ENCODE data around the gene AGFG1. TPM values are rescaled to one million over a fixed set of nuclear protein-coding genes. Genes with fewer than 3 reads are reported as not detected.
"Not testable (repeated sequence)": the region's sequence is repeated elsewhere in the genome, so short reads cannot be mapped to it uniquely, and the experiment has no call there.

AGFG1 gene
- total RNA-seq, 1 experiment from 2014 or later, result 122 TPM

GRCh38 chr2:227597036-227597435, 125.1 kb downstream of the AGFG1 start:
- Histone ChIP-seq H3K27ac (ENCODE audit: low read depth, low read length, poor library complexity, severe bottlenecking) (no peak overlapping the region), H3K27me3 (replicated peaks; ENCODE audit: insufficient read depth, low read depth, low read length, poor library complexity) (no peaks in the 10 kb centered on the region), H3K4me3 (ENCODE audit: low read depth, low read length, poor library complexity, severe bottlenecking) (no peak overlapping the region), H3K36me3 (ENCODE audit: insufficient read depth, low read length, poor library complexity, severe bottlenecking) (no peaks in the 10 kb centered on the region), H3K4me1 (ENCODE audit: insufficient read depth, low read length, poor library complexity, severe bottlenecking) (no peaks in the 10 kb centered on the region), H3K9me3 (ENCODE audit: low read depth, low read length, poor library complexity, severe bottlenecking) (no peaks in the 10 kb centered on the region)
- POLR2A ChIA-PET (ENCODE audit: low non-redundant PET), result no interaction called here
- no peak for TF ChIP-seq EZH2 (IDR thresholded peaks at IDR 0.05; ENCODE audit: borderline replicate concordance, low read depth, low read length, poor library complexity, severe bottlenecking)
- TF ChIP-seq, protein P1, sequence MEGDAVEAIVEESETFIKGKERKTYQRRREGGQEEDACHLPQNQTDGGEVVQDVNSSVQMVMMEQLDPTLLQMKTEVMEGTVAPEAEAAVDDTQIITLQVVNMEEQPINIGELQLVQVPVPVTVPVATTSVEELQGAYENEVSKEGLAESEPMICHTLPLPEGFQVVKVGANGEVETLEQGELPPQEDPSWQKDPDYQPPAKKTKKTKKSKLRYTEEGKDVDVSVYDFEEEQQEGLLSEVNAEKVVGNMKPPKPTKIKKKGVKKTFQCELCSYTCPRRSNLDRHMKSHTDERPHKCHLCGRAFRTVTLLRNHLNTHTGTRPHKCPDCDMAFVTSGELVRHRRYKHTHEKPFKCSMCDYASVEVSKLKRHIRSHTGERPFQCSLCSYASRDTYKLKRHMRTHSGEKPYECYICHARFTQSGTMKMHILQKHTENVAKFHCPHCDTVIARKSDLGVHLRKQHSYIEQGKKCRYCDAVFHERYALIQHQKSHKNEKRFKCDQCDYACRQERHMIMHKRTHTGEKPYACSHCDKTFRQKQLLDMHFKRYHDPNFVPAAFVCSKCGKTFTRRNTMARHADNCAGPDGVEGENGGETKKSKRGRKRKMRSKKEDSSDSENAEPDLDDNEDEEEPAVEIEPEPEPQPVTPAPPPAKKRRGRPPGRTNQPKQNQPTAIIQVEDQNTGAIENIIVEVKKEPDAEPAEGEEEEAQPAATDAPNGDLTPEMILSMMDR (conservative IDR thresholded peaks at IDR 0.05; ENCODE audit: low read depth, low read length), result no peak
- intact Hi-C loops (cut with micrococcal nuclease; ENCODE audit: unreplicated experiment), result no loop called here
- CTCF ChIA-PET, result interaction anchor here (0.6 kb wide), 1 partner anchor 191 kb away, joined by 3 read pairs; no protein-coding TSS in a partner anchor
- BruUV-seq (replicated peaks), result no TSS peak
- no peak for DNase-seq (ENCODE audit: low spot score)

DNA sequence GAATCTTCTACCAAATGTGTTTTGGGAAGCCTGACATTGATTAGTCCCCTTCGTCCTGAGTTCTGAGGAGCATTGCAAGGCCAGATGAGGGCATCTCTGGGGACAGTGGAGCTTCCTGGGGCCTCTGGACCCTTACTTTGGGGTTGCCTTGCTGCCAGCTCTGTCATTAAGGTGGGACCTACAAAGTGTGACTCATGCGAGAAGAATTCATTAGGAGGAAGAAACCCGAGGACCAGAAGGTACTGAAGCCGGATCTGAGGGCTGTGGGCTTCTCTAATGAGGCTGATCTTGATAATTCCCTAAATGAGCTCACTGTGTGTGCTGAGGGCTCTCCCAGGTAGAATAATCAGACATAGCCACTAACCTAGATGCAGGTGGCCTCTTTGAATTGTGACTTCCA, 126.0 kb downstream of the AGFG1 start:
- no peak for DNase-seq (ENCODE audit: low spot score)
- POLR2A ChIA-PET (ENCODE audit: low non-redundant PET), result no interaction called here

DNA sequence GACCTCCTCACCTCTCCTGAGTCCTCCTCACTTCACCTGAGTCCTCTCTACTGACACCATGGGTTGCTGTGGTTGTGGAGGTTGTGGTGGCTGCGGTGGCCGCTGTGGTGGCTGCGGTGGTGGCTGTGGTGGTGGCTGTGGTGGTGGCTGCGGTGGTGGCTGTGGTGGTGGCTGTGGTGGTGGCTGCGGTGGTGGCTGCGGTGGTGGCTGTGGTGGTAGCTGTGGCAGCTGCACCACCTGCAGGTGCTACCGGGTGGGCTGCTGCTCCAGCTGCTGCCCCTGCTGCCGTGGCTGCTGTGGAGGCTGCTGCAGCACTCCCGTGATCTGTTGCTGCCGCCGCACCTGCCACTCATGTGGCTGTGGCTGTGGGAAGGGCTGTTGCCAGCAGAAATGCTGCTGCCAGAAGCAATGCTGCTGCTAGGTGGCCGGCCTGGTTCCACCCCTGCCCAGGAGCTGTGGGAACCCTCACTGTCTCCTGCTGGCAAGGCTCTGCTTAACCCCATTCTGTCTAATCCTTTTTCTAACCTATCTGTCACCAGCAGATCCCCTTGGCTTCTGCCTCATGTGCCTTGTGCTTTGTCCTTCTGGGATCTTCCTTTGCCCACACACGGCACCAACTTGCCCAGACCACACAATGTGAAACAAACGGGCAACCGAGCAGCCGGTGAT, 127.0 kb downstream of the AGFG1 start, which contains the start of gene SCYGR2:
TSS of gene SCYGR2 (plus strand) at position 59 of the 669 bp plus-strand sequence. CDS start at position 59, 0 bp downstream.
- H3K27me3 ChIP-seq (replicated peaks; ENCODE audit: insufficient read depth, low read depth, low read length, poor library complexity); intact Hi-C loops (cut with micrococcal nuclease; ENCODE audit: unreplicated experiment); H3K36me3 ChIP-seq (ENCODE audit: insufficient read depth, low read length, poor library complexity, severe bottlenecking); H3K27ac ChIP-seq (ENCODE audit: low read depth, low read length, poor library complexity, severe bottlenecking); H3K4me1 ChIP-seq (ENCODE audit: insufficient read depth, low read length, poor library complexity, severe bottlenecking); H3K9me3 ChIP-seq (ENCODE audit: low read depth, low read length, poor library complexity, severe bottlenecking); DNase-seq (ENCODE audit: low spot score); CTCF ChIA-PET; POLR2A ChIA-PET (ENCODE audit: low non-redundant PET); H3K4me3 ChIP-seq (ENCODE audit: low read depth, low read length, poor library complexity, severe bottlenecking); BruUV-seq (replicated peaks): not testable (repeated sequence)

More for the DNA sequence above, 126.0 kb downstream of the AGFG1 start:
- intact Hi-C loops (cut with micrococcal nuclease; ENCODE audit: unreplicated experiment), result no loop called here
- TF ChIP-seq, protein P1 (conservative IDR thresholded peaks at IDR 0.05; ENCODE audit: low read depth, low read length), result no peak
- no peak for TF ChIP-seq EZH2 (IDR thresholded peaks at IDR 0.05; ENCODE audit: borderline replicate concordance, low read depth, low read length, poor library complexity, severe bottlenecking)
- Histone ChIP-seq H3K27ac (ENCODE audit: low read depth, low read length, poor library complexity, severe bottlenecking) (no peak overlapping the region), H3K27me3 (replicated peaks; ENCODE audit: insufficient read depth, low read depth, low read length, poor library complexity) (no peaks in the 10 kb centered on the region), H3K36me3 (ENCODE audit: insufficient read depth, low read length, poor library complexity, severe bottlenecking) (no peaks in the 10 kb centered on the region), H3K4me1 (ENCODE audit: insufficient read depth, low read length, poor library complexity, severe bottlenecking) (no peaks in the 10 kb centered on the region), H3K4me3 (ENCODE audit: low read depth, low read length, poor library complexity, severe bottlenecking) (no peak overlapping the region), H3K9me3 (ENCODE audit: low read depth, low read length, poor library complexity, severe bottlenecking) (no peaks in the 10 kb centered on the region)
- CTCF ChIA-PET, result no interaction called here
- BruUV-seq (replicated peaks), result no TSS peak

GRCh38 chr2:227602358-227602757, 130.4 kb downstream of the AGFG1 start:
- Histone ChIP-seq H3K27ac (ENCODE audit: low read depth, low read length, poor library complexity, severe bottlenecking) (no peak overlapping the region), H3K4me3 (ENCODE audit: low read depth, low read length, poor library complexity, severe bottlenecking) (no peak overlapping the region), H3K36me3 (ENCODE audit: insufficient read depth, low read length, poor library complexity, severe bottlenecking) (no peaks in the 10 kb centered on the region), H3K4me1 (ENCODE audit: insufficient read depth, low read length, poor library complexity, severe bottlenecking) (no peaks in the 10 kb centered on the region), H3K9me3 (ENCODE audit: low read depth, low read length, poor library complexity, severe bottlenecking) (no peaks in the 10 kb centered on the region), H3K27me3 (replicated peaks; ENCODE audit: insufficient read depth, low read depth, low read length, poor library complexity) (no peaks in the 10 kb centered on the region)
- no peak for DNase-seq (ENCODE audit: low spot score)
- CTCF ChIA-PET, result no interaction called here
- no TSS peak for BruUV-seq (replicated peaks)
- intact Hi-C loops (cut with micrococcal nuclease; ENCODE audit: unreplicated experiment), result no loop called here
- POLR2A ChIA-PET (ENCODE audit: low non-redundant PET), result no interaction called here
- no peak for TF ChIP-seq EZH2 (IDR thresholded peaks at IDR 0.05; ENCODE audit: borderline replicate concordance, low read depth, low read length, poor library complexity, severe bottlenecking)
- TF ChIP-seq, protein P1 (conservative IDR thresholded peaks at IDR 0.05; ENCODE audit: low read depth, low read length), result no peak

Data from A673 (cell line).